Body of pancreas (tissue), 4 donors: ENCODE measurements around the gene SMG7. TPM values are rescaled to one million over a fixed set of nuclear protein-coding genes. Genes with fewer than 3 reads are reported as not detected.

Source experiments
- ATAC-seq: fragments of 150-250 bp; one replicate; pipeline ENCODE4 v1.9.1; 2016
- DNase-seq, 4 donors: peaks; one replicate each; pipeline ENCODE4 v3.0.0-alpha.2; 2019
- H3K27ac ChIP-seq, 4 donors: fragments of 200-600 bp; sonication (generic); 1 replicate in 3 of 4; 2 replicates in 1 of 4; pipeline versions ENCODE4 v1.5.1 to v1.6.1; 2016 to 2019; ENCODE audit warnings: mild to moderate bottlenecking in 1 of 4, mixed read lengths in 1 of 4, moderate library complexity in 1 of 4
- H3K27me3 ChIP-seq, 2 donors: fragments of 200-600 bp; sonication (generic); one replicate each; pipeline ENCODE4 v1.6.0; 2016; ENCODE audit warnings: mild to moderate bottlenecking in 1 of 2
- H3K36me3 ChIP-seq, 2 donors: fragments of 200-600 bp; sonication (generic); replicated peaks in 1 of 2; 2 replicates each; pipeline ENCODE4 v1.5.1; 2016; ENCODE audit warnings: low read depth in 2 of 2; ENCODE audit not compliant: insufficient read depth in 1 of 2
- H3K4me1 ChIP-seq: fragments of 200-600 bp; sonication (generic); one replicate; pipeline ENCODE4 v1.6.0; 2016
- H3K4me3 ChIP-seq, 2 donors: fragments of 200-600 bp; sonication (generic); 1 replicate in 1 of 2; 2 replicates in 1 of 2; pipeline ENCODE4 v1.5.1; 2016 to 2019
- H3K9me3 ChIP-seq, 3 donors: fragments of 200-600 bp; sonication (generic); 1 replicate in 2 of 3; 2 replicates in 1 of 3; pipeline ENCODE4 v1.5.1; 2016
- CTCF ChIP-seq, 7 experiments: fragments of 450-650 bp in 4 of 7; fragments of 200-600 bp in 3 of 7; sonication (generic) in 3 of 7; IDR thresholded peaks; one replicate each; pipeline ENCODE4 v1.5.1; 2016 to 2019; ENCODE audit warnings: antibody characterized with exemption in 7 of 7
- POLR2A ChIP-seq, 3 donors: fragments of 450-650 bp; IDR thresholded peaks; one replicate each; pipeline ENCODE4 v1.6.1; 2016; ENCODE audit warnings: antibody characterized with exemption in 3 of 3, mild to moderate bottlenecking in 2 of 3
- WGBS, 2 donors: methylation state at CpG; one replicate each; pipeline ENCODE4 v1.1.5; 2017; 5-methylcytosine and 5-hydroxymethylcytosine counted together
- intact Hi-C: fragments of 100-400 bp; cut with DNase I; formaldehyde crosslinking; loops from one replicate; pipeline ENCODE4 v1.15.1; 2023
- total RNA-seq, 2 donors: library from RNA; depleted of rRNA; stranded (reverse); fragments of >200 nt; gene quantifications; one replicate each; pipeline ENCODE4 v1.1.0, GENCODE V29; 2016

Gene SMG7
- total RNA-seq, 2 donors from 2014 or later, result 22.4 to 34.2 TPM

- peak within 1 kb of the TSS in 1 of 4 donors; percentile 69 for H3K27ac ChIP-seq
- intact Hi-C loops, result no loop called here
- peak; percentile 38 for ATAC-seq
- 72 to 75% methylated on average over 6 of the region's 6 CpGs for WGBS, 2 donors
- no peaks in the 10 kb centered on the region for H3K4me1 ChIP-seq
- H3K4me3 ChIP-seq, result no peak within 1 kb of the TSS
- H3K9me3 ChIP-seq, result no peaks in the 10 kb centered on the region
- DNase-seq, result peak in 1 of 4 donors; percentile 64
- H3K27me3 ChIP-seq, result no peaks in the 10 kb centered on the region
- no peaks in the 10 kb centered on the region for H3K36me3 ChIP-seq
- TF ChIP-seq POLR2A (IDR thresholded peaks at IDR 0.05) (peak in 1 of 3 donors; percentile 23), CTCF (IDR thresholded peaks at IDR 0.05) (no peak)
Measured at GRCh38 chr1:183590244-183591191, 118.2 kb downstream of the SMG7 start, which contains the start of gene NCF2. Gene NCF2, minus strand, starts transcription at chr1:183590459. Its CDS starts 130 bp downstream, at chr1:183590329.

GRCh38 chr1:183592733-183593132, 120.4 kb downstream of the SMG7 start:
- TF ChIP-seq POLR2A (IDR thresholded peaks at IDR 0.05) (no peak), CTCF (IDR thresholded peaks at IDR 0.05) (no peak)
- H3K4me1 ChIP-seq, result no peaks in the 10 kb centered on the region
- no peak overlapping the region for H3K4me3 ChIP-seq
- no peak for ATAC-seq
- no peaks in the 10 kb centered on the region for H3K36me3 ChIP-seq
- H3K27me3 ChIP-seq, result no peaks in the 10 kb centered on the region
- DNase-seq, result no peak
- H3K27ac ChIP-seq, result no peak overlapping the region
- H3K9me3 ChIP-seq, result no peaks in the 10 kb centered on the region
- intact Hi-C loops, result no loop called here
- whole genome bisulfite sequencing, 2 donors, result 82 to 87% methylated on average over 7 of the region's 7 CpGs

- peak overlapping the region in 1 of 4 donors; percentile 27 for H3K27ac ChIP-seq
- H3K9me3 ChIP-seq, result no peaks in the 10 kb centered on the region
- no peak for ATAC-seq
- TF ChIP-seq CTCF (IDR thresholded peaks at IDR 0.05) (no peak), POLR2A (IDR thresholded peaks at IDR 0.05) (no peak)
- no peak overlapping the region for H3K4me3 ChIP-seq
- intact Hi-C loops, result no loop called here
- DNase-seq, result peak in 1 of 4 donors; percentile 46
- H3K27me3 ChIP-seq, result no peaks in the 10 kb centered on the region
- H3K36me3 ChIP-seq, result no peaks in the 10 kb centered on the region
- WGBS, 2 donors, result 43 to 46% methylated on average over 3 of the region's 3 CpGs
- no peaks in the 10 kb centered on the region for H3K4me1 ChIP-seq
Measured at GRCh38 chr1:183593356-183593755, 121.1 kb downstream of the SMG7 start.

- 92 to 94% methylated on average over 2 of the region's 2 CpGs for WGBS, 2 donors
- TF ChIP-seq CTCF (IDR thresholded peaks at IDR 0.05), result no peak
- TF ChIP-seq POLR2A (IDR thresholded peaks at IDR 0.05), result no peak
- intact Hi-C loops, result no loop called here
- ATAC-seq (no peak), DNase-seq (no peak)
- H3K9me3 ChIP-seq, result no peaks in the 10 kb centered on the region
- no peaks in the 10 kb centered on the region for H3K27me3 ChIP-seq
- no peak overlapping the region for H3K27ac ChIP-seq
- H3K36me3 ChIP-seq, result no peaks in the 10 kb centered on the region
- H3K4me3 ChIP-seq, result no peak overlapping the region
- no peaks in the 10 kb centered on the region for H3K4me1 ChIP-seq
Measured at GRCh38 chr1:183595537-183595936, 123.2 kb downstream of the SMG7 start.
